Smooth muscle cell of the coronary artery (primary cell): ENCODE data around the gene PDPK1. TPM values are rescaled to one million over a fixed set of nuclear protein-coding genes. Genes with fewer than 3 reads are reported as not detected.

ENCODE experiments used
- total RNA-seq: library from RNA; depleted of rRNA; stranded (reverse); fragments of >200 nt; gene quantifications from 2 replicates; pipeline ENCODE4 v1.2.3, GENCODE V29; 2014; ENCODE audit warnings: low replicate concordance

The PDPK1 gene
- 10.5 and 12.0 TPM in 2 replicates for total RNA-seq

DNA sequence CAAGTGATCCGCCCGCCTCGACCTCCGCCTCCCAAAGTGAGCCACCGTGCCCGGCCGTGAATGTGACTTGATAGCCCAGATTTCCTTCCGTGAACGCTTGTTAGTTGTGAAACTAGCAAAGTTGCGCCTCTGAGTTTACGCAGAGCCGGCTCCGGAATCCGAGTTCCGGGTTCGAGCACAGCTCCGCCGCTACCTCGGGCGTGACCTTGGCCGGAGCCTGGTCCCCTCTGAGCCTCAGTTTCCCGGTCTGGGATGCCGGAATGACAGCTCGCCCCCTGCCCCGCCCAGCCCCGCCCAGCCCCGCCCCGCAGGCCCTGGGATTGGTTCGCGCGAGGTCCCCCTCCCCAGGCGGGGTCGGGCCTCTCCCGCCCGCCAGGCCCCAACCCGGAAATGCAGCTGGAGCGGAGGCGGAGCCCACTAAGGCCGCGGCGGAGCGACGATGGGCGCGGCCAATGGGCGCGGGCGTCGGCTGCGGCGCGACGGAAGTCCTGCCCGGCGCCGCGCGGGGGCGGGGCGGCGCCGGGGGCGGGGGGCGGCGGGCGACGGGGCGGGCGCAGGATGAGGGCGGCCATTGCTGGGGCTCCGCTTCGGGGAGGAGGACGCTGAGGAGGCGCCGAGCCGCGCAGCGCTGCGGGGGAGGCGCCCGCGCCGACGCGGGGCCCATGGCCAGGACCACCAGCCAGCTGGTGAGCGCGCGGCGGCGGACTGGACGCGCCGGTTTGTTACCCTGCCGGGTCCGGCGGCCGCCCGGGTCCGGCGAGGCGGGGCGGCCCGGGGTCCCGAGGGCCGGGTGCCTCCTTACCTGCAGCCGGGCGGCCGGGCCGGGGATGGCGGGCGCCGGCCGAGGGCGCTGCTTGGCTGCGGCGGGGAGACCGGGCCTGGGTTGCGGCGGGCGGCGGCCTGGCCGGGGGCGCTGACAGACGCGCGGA lies at the start of gene PDPK1:
PDPK1 (plus strand) TSS at position 571 of the 929 bp plus-strand sequence; CDS start at position 663, 92 bp downstream.

DNA sequence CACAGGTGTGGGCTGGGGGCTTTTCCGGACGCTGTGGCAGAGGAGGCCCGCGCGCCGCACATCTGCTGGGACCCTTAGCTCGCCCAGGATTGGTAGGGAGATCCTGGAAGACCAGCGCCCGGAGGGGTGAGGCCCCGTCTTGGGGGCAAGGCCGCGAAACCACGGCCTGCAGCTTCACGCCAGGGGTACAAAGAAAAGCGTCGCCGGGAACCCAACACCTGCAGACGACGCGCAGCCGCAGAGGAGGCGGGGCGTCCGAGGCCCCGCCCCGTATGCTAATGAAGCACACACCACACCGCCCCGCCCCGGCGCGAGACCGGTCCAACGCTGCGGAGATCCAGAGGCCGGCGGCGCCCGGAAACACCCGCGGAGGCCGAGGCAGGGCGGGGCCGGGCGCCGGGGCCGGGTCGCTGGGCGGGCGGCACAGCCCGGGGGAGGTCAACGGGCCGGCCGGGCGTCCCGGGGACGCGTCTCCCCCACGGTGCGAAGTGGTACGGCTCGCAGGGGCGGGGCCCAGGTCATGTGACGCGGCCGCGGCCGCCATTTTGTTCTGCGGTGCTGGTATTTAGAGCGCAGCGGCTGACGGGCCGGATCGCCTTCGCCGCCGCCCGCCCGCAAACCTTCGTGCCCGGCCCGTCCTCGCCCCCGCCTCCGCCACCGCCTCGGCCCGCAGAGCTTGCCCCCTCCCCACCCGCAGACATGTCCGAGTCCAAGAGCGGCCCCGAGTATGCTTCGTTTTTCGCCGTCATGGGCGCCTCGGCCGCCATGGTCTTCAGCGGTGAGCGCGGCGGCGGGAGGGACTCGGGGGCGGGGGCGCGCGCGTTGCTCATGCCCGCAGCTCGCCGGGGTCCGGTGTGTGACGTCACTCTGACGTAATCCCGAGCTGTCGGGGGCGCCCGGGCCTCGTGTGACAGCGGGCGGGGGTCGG lies 24.2 kb upstream of the PDPK1 start, which contains the start of gene ATP6V0C:
ATP6V0C (plus strand) TSS at position 548 of the 928 bp plus-strand sequence; CDS start at position 700, 152 bp downstream.

DNA sequence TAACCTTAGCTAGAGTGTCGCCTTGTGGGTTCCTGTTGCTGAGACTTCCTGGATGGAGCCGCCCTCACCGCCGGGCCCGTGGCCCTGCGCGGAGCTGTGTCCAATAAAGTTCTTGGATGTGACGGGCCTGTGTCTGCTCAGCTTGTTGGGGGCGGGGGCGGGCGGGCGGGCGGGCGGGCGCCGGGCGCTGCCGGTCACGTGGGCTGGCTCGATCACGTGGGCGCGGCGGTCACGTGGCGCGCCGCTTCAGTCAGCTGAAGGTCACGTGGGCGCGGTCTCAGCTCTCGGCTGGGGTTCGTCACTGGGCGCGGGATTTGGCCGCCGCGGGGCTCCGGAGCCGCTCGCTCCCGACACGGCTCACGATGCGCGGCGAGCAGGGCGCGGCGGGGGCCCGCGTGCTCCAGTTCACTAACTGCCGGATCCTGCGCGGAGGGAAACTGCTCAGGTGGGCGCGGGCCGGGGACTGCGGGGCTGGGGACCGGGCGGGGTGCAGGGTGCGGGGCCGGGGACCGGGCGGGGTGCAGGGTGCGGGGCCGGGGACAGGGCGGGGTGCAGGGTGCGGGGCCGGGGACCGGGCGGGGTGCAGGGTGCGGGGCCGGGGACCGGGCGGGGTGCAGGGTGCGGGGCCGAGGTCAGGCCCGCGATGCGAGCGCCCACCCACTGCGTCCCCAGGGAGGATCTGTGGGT lies 17.6 kb upstream of the PDPK1 start, which contains the start of gene AMDHD2:
AMDHD2 (plus strand) TSS at position 275 of the 687 bp plus-strand sequence; CDS start at position 363, 88 bp downstream.

GRCh38 chr16:2531371-2531695 lies 6.5 kb upstream of the PDPK1 start, which contains the start of gene CEMP1:
Gene CEMP1, minus strand, starts transcription at chr16:2531408. Its CDS starts 335 bp downstream, at chr16:2531073.

Other genes with a start within 250 kb of the PDPK1 start
- 1.2 and 1.7 TPM in 2 replicates for gene ABCA3, start 197.3 kb upstream of the PDPK1 start, total RNA-seq
- 3.9 and 9.0 TPM in 2 replicates for gene CCNF, start 108.6 kb upstream of the PDPK1 start, total RNA-seq
- under 0.01 and 2.9 TPM in 2 replicates for gene TEDC2, start 77.9 kb upstream of the PDPK1 start, total RNA-seq
- gene NTN3, start 66.7 kb upstream of the PDPK1 start, total RNA-seq: 0.23 and 0.47 TPM in 2 replicates
- gene TBC1D24, start 62.9 kb upstream of the PDPK1 start, total RNA-seq: 12.9 and 17.7 TPM in 2 replicates
- 5.1 and 8.2 TPM in 2 replicates for gene ATP6V0C, start 24.1 kb upstream of the PDPK1 start, total RNA-seq
- gene AMDHD2, start 17.6 kb upstream of the PDPK1 start, total RNA-seq: 25.4 and 84.2 TPM in 2 replicates
- gene CEMP1, start 6.6 kb upstream of the PDPK1 start, total RNA-seq: 0.08 and 0.12 TPM in 2 replicates
- 11.8 and 24.8 TPM in 2 replicates for gene KCTD5, start 144.5 kb downstream of the PDPK1 start, total RNA-seq
- gene PRSS27, start 182.2 kb downstream of the PDPK1 start, total RNA-seq: 0.23 and 0.70 TPM in 2 replicates
- gene SRRM2, start 214.6 kb downstream of the PDPK1 start, total RNA-seq: 31.5 and 42.6 TPM in 2 replicates
- gene ELOB, start 239.3 kb downstream of the PDPK1 start, total RNA-seq: 605 and 1,061 TPM in 2 replicates
- gene PRSS33, start 249.5 kb downstream of the PDPK1 start, total RNA-seq: not detected in 2 replicates